Kidney epithelial cell (primary cell): ENCODE data around the gene SELENOS. TPM values are rescaled to one million over a fixed set of nuclear protein-coding genes. Genes with fewer than 3 reads are reported as not detected.

Experiments
- DNase-seq: peaks from one replicate; pipeline ENCODE4 v3.0.0-alpha.2; 2010; ENCODE audit warnings: low read depth
- H3K27me3 ChIP-seq: 2 replicates; pipeline ENCODE4 v1.6.0; 2011; ENCODE audit warnings: low read length; ENCODE audit not compliant: control insufficient read depth, insufficient read depth
- H3K36me3 ChIP-seq: 2 replicates; pipeline ENCODE4 v1.5.1; 2011; ENCODE audit warnings: low read length; ENCODE audit not compliant: control insufficient read depth, insufficient read depth
- H3K4me3 ChIP-seq: 2 replicates; pipeline ENCODE4 v1.5.1; 2011; ENCODE audit warnings: low read depth, mild to moderate bottlenecking, control low read depth, low read length
- total RNA-seq: library from RNA; depleted of rRNA; stranded (reverse); fragments of >200 nt; gene quantifications from 2 replicates; pipeline ENCODE4 v1.2.3, GENCODE V29; 2015
- TF ChIP-seq, protein P1 (sequence below): IDR thresholded peaks from 2 replicates; pipeline ENCODE4 v1.5.1; 2011; ENCODE audit warnings: mild to moderate bottlenecking, moderate library complexity, low read length, control low read depth, inconsistent platforms; ENCODE audit not compliant: insufficient read depth, poor library complexity, severe bottlenecking

The SELENOS gene
- total RNA-seq, 1 donor from 2014 or later = 142 TPM

DNA sequence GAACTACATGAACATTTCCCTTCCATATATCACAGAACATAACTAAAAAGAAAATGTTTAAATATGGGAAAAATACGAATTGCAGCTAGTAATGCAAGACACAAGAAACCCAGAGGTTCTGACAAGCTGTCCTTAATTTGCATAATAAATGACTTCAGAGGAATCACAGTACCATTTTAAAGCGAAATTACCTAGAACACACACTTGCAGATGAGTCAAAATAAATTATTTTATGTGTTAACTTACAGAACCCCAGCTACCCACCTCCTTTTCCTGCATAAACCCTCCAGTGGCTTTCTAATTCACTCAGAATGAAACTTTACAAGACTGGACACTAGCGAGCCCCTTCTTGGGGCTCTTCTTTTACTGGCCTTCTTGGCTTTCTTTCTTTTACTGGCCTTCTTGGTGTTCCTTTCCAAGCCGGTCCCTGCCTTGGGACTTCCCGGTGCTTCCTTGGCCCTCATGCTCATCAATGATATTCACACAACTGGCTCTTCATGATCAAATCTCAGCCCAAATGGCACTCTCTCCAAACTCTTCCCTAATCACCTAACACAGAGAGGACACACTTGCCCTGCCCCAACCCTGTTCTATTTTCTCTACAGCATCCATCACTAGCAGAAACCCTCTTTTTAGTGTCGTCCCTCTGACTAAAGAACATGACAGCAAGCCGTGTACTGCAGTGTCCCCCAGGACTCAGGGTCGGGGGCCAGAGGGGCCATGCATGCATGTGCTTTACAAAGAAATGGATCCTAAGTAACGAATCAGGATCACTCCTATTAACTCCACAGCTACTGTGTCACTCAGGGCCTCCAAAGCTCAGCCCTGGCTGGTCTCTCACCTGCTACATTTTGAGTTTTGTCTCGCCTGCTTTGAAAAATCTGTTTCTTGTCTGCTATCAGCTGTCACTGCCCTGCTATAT, 30.2 kb downstream of the SELENOS start:
- no peak for DNase-seq
- Histone ChIP-seq H3K27me3 (no peaks in the 10 kb centered on the region), H3K36me3 (no peaks in the 10 kb centered on the region), H3K4me3 (no peak overlapping the region)
- TF ChIP-seq, protein P1, sequence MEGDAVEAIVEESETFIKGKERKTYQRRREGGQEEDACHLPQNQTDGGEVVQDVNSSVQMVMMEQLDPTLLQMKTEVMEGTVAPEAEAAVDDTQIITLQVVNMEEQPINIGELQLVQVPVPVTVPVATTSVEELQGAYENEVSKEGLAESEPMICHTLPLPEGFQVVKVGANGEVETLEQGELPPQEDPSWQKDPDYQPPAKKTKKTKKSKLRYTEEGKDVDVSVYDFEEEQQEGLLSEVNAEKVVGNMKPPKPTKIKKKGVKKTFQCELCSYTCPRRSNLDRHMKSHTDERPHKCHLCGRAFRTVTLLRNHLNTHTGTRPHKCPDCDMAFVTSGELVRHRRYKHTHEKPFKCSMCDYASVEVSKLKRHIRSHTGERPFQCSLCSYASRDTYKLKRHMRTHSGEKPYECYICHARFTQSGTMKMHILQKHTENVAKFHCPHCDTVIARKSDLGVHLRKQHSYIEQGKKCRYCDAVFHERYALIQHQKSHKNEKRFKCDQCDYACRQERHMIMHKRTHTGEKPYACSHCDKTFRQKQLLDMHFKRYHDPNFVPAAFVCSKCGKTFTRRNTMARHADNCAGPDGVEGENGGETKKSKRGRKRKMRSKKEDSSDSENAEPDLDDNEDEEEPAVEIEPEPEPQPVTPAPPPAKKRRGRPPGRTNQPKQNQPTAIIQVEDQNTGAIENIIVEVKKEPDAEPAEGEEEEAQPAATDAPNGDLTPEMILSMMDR = no peak

DNA sequence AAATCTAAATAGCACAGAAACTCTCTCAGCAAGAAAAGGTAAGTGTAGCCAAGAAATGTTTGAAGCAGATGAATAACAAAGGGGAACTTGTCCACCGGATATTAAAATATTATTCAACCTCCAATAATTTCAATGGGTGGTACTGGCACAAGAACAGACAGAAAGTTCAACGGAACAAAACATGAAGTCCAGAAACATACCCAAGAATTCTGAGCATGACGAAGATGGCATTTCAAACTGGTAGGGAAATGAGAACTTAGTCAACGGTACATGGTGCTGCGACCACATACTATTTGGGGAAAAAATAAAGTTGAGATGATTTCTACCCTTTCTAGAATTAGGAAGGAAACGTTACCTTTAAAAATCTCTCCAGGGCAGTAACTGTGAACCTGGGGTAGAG, 30.9 kb downstream of the SELENOS start:
- DNase-seq = no peak
- H3K4me3 ChIP-seq = no peak overlapping the region

GRCh38 chr15:101244889-101245668, 32.2 kb downstream of the SELENOS start:
- DNase-seq = no peak
- TF ChIP-seq, protein P1 = no peak
- no peaks in the 10 kb centered on the region for H3K27me3 ChIP-seq
- no peak overlapping the region for H3K4me3 ChIP-seq
- no peaks in the 10 kb centered on the region for H3K36me3 ChIP-seq

More for the DNA sequence above, 30.9 kb downstream of the SELENOS start:
- TF ChIP-seq, protein P1 = no peak
- Histone ChIP-seq H3K36me3 (no peaks in the 10 kb centered on the region), H3K27me3 (no peaks in the 10 kb centered on the region)

- DNase-seq = no peak
- no peak overlapping the region for H3K4me3 ChIP-seq
- TF ChIP-seq, protein P1 = no peak
- H3K36me3 ChIP-seq = no peaks in the 10 kb centered on the region
- H3K27me3 ChIP-seq = no peaks in the 10 kb centered on the region
These were observed 33.1 kb downstream of the SELENOS start for GRCh38 chr15:101244036-101244781.

DNA sequence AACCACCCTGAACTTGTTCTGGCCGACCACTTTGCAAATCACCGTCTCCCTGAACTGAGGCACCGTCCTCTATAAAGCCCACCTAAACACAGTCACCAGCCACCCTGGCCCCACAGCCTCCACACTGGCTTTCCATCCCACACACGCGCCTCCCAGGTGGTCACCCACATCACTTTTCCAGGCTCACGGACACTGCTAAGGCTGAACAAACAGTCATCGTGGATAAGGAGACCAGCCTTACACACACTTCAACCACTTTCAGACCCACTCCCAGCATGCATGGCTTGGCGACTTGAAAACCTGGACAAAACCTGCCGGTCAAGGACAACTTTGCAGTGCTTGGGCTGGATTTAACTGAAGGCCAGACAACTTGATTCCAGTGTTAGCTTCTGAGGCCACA, 33.9 kb downstream of the SELENOS start:
- no peak for DNase-seq
- Histone ChIP-seq H3K36me3 (no peaks in the 10 kb centered on the region), H3K4me3 (no peak overlapping the region), H3K27me3 (no peaks in the 10 kb centered on the region)
- TF ChIP-seq, protein P1 = no peak
